Measurements from ENCODE around the gene ANKFN1.
"Not testable (repeated sequence)": the region's sequence is repeated elsewhere in the genome, so short reads cannot be mapped to it uniquely, and the experiment has no call there.

The ANKFN1 gene

GRCh38 chr17:56359518-56359917 lies 206.2 kb downstream of the ANKFN1 start:
- no peak for DNase-seq

GRCh38 chr17:56367366-56367765 lies 214.1 kb downstream of the ANKFN1 start:
- DNase-seq = no peak

- no peak for DNase-seq
Observed at GRCh38 chr17:56373981-56374833, 220.9 kb downstream of the ANKFN1 start.

DNA sequence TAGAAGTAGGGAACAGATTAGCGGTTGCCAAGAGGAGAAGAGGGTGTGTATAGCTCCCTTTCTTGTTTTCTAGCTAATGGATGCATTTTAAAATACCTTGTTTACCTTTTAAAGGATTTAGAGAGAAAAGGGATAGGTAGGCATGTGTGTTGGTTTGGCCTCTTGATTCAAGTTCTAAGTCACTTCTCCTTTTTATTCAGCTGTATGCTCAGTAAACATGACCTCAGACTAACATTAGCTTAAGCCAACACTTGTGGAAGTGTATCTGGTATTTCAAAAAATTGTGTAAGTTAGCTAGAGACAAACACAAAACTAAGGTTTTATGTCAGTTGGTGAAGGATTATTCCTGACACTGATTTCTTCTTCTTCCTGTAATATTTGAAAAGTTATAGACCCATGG lies 236.1 kb downstream of the ANKFN1 start:
- no peak for DNase-seq

DNA sequence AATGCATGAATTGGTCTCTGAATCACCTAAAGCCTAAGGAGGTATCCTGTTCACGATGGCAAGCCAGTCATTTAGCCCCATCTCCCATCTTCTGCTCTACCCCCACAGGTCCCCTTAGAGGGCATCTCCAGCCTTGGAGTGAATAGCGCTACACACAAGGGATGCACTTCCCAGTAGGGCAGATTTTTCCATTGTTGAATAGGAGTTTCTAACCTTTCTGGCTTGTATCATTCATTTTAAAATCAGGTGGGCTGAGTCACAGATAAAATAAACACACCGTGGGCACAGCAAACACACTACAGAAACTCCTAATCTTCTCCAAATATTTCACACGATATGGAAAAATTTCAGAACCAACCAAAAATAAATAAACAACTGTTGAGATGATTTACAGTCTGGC lies 239.0 kb downstream of the ANKFN1 start:
- DNase-seq = no peak

DNA sequence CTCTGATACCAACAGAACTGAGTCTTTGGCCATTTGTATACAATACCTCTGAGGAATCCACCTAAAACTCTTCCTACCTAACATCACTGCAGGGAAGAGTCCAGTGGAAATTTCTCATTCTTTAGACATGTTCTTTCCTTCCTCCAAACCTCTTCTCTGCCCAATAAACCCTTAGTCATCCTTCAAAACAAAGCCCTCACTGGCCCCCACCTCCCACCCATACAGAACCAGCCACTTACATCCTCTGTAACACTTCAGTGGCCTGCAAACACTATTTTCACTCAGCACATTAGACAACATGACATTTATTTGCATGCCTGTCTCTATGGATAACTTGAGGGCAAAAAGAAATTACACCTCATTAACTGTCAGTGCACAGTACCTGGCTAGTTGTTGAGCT lies 239.9 kb downstream of the ANKFN1 start:
- no peak for DNase-seq

DNA sequence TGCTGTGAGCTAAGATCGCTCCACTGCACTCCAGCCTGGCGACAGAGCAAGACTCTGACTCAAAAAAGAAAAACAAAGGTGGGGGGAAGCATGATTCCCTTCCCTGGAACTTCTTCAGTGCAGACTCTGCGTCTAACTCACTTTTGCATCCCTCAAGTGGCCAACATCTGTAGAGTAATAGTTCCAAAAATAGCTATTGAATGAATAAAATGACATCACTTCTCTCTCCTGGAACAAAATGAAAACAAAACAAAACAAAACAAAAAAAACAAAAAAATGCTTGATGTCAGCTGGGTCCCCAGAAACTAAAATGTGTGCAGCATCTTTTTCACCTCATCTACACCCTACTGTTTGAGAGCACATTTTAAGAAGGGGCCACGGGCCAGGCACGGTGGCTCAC lies 242.5 kb downstream of the ANKFN1 start:
- no peak for DNase-seq

DNA sequence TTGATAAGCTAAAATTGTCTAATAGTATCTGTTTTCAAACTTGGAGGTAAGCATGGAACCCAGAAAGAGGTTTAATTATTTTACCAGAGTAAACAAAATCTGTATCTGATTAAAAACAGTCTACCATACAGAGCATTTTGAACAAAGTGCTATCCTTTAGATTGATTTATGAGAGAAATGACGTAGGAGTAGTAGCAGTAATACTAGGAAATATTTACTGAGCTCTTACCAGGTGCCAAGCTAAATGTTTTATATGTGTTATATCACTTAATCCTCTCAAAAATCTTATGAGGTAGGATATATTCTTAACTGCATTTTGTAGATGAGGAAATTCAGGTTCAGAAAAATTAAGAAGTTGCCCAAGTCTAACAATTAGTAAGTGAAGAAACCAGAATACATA lies 253.8 kb downstream of the ANKFN1 start:
- no peak for DNase-seq

DNA sequence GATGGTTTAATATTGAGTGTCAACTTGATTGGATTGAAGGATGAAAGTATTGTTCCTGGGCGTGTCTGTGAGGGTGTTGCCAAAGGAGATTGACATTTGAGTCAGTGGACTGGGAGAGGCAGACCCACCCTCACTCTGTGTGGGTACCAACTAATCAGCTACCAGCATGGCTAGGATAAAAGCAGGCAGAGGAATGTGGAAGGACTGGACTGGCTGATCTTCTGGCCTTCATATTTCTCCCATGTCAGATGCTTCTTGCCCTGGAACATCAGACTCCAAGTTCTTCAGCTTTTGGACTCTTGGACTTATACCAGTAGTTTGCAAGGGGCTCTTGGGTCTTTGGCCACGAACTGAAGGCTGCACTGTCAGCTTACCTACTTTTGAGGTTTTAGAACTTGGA lies 259.1 kb downstream of the ANKFN1 start:
- not testable (repeated sequence) for DNase-seq

DNA sequence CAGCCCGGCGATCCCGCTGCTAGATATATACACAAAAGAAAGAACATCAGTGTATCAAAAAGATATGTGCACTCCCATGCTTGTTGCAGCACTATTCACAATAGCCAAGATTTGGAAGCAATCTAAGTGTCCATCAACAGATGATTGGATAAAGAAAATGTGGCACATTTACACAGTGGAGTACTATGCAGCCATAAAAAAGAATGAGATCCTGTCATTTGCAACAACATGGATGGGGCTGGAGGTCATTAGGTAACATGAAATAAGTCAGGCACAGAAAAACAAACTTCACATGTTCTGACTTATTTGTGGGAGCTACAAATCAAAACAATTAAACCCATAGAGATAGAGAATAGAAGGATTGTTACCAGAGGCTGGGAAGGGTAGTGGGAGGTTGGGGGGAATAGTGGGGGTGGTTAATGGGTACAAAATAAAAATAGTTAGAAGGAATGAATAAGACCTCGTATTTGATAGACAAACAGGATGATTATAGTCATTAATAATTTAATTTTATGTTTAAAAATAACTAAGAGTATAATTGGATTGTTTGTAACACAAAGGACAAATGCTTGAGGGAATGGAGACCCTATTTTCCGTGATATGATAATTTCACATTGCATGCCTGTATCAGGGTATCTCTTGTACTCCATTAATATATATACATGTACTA lies 263.5 kb downstream of the ANKFN1 start:
- DNase-seq = no peak

- no peak for DNase-seq
Observed at GRCh38 chr17:56424005-56424404, 270.7 kb downstream of the ANKFN1 start.

- no peak for DNase-seq
Observed at GRCh38 chr17:56424543-56425044, 271.3 kb downstream of the ANKFN1 start.

GRCh38 chr17:56425483-56425882 lies 272.2 kb downstream of the ANKFN1 start:
- no peak for DNase-seq

DNA sequence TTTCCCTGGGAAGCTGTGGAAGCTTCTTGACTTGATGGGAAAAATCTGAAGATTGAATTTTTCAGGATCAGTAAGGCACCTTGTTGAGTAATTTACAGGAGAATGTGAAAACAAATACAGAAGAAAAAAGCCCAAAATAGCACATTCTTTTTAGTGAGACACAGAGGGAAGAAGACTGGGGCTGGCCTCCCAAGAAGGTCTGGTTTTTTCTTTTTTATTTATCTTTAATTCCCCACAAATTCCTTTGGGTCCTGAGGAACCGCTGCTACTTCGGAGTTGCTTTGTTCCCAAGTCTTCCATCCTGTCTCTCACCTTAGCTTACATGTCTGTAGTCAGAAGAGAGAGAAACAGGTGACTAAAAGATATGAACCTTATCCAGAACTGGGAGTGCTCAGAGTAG lies 273.6 kb downstream of the ANKFN1 start:
- DNase-seq = no peak

DNA sequence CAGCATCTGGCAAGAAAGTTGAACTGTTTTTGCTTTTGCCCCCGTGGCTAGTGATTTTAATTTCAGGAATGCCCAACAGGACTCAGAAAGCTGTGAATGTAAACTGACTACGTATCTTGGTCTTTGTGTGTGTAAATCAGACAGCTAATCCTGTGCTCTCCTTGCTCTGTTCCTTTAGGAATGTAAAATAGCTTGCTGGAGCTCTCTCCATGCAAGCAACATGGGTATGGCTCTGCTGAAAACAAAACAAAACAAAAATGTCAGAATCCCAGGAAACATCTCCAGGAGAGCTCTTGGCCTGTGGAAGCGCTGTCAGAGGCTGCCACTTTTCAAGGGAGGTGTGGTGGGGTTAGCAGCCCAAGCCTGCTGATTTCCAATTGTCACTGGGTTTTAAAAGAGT lies 278.5 kb downstream of the ANKFN1 start:
- DNase-seq = no peak

DNA sequence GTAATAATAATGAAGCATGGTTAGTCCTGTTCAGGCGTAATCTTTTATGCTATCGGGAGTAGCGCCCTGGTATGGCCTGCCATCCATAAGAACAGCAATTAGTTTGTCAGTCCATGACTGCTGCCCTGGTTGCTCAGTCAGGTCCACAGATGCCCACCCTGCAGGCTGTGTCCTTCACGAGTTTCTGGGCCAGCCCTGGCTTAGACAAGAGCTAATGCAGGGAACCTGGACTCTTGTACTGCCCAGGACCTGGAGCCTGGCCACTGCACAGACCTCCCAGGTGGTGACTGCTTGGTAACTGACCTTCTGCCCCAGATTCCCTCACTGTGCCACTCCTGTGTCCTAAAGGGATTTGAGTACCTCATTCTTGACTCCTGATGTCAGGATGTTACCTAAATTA lies 279.2 kb downstream of the ANKFN1 start:
- no peak for DNase-seq

DNA sequence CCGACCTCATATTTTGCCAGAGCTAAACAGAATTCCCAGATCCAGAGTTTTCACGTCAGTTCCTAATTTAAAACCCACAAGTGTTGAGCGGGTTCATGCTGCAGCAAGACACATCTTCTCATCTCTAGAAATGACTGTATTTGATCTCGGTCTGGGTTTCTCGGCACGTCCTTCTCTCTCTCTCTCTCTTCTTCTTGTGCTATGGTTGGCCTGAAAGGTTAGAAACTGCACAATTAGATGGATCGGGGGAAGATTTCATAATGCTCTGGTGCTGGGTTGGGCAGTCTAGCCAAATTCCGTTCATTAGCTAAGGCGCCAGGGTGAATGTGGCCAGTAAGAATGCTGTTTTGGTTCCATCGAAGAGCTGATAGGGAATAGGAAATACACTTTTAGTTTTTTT lies 281.3 kb downstream of the ANKFN1 start:
- DNase-seq = no peak

DNA sequence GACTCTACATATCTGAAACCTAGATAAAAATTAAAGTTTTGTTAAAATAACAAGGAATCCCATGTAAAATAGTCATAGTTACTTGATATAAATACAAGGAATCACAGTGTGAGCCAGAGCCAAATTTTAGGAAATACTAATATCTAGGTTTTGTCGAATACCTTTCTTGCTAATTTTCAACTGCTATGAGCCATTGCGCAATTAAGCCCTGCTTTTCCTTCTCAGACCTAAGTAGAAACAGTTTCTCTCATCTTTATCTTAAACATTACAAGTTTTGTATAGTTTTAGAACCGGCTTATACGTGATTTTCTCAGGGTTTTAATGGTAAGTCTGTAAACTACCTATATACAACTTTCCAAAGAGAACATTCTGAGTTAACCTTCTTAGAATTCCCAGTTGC lies 282.9 kb downstream of the ANKFN1 start:
- DNase-seq = no peak

GRCh38 chr17:56440419-56440818 lies 287.1 kb downstream of the ANKFN1 start:
- no peak for DNase-seq

- no peak for DNase-seq
Observed at GRCh38 chr17:56441308-56441707, 288.0 kb downstream of the ANKFN1 start.

DNA sequence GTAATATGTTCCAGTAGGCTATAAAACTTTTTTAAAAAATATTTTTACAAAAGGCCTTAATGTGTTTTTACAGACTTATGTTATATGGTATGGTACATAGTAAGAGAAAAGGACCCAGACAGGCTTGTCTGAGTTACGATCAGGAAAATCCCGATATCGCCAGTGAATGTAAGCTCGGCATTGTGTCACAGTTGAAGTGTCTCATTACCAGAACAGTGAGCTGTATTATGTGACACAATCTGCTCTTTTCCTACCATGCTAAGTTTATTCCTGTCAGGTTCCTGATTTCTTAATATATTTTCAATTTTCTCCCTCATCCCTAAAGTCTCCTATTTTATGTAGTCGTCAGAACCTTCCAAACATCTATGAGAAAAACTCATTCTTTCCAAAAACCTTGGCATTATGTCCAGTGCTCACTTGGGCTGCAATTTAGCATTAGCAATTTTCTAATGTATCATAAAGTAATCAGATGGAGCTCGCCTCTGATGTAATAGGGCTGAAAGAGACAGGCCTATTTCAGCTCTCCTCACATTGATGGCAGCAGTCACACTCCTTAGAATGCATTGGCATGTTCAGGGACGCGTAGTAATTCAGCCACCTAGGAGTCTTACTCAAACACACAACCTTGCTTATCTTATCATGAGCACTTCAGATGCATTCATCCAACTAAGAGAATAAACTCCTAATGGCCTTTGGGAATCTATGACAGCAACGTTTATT lies 292.6 kb downstream of the ANKFN1 start:
- no peak for DNase-seq

DNA sequence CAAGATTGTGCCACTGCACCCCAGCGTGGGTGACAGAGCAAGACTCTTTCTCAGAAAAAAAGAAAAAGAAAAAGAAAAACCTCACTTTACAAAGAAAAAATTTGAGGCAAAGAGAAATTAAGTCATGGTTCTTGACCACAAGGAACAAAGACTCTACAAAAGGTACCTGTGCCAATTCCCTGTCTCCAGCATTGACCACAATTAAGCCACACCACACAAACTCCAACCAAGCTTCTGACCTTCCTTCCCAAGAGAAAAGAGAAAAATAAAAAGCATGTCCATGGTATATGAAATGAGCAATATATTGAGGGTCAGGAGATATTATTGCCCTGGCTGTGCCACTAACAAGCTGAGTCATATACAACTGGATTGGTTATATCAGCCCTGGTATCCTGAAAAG lies 293.9 kb downstream of the ANKFN1 start:
- no peak for DNase-seq

GRCh38 chr17:56448371-56448770 lies 295.1 kb downstream of the ANKFN1 start:
- DNase-seq = no peak

GRCh38 chr17:56449176-56449575 lies 295.9 kb downstream of the ANKFN1 start:
- DNase-seq = no peak

All from activated CD4-positive, alpha-beta T cell treated with anti-CD3 and anti-CD28 coated beads, Interleukin-2, Interleukin-6, amounts not matched to agents 100 ng/mL and 50 ng/mL, durations not matched to agents 16 hours and 8 hours (primary cell).